ENCODE data around the gene SSR2.
A peak's percentile ranks its signal among the peaks of the same experiment; 100 is the strongest.
"Not testable (repeated sequence)": the region's sequence is repeated elsewhere in the genome, so short reads cannot be mapped to it uniquely, and the experiment has no call there.

The SSR2 gene

GRCh38 chr1:156002188-156002911 is 18.4 kb downstream of the SSR2 start:
- DNase-seq, result no peak
- intact Hi-C loops (cut with DNase I), result no loop called here

GRCh38 chr1:156001662-156002171 is 19.0 kb downstream of the SSR2 start:
- intact Hi-C loops (cut with DNase I), result no loop called here
- no peak for DNase-seq

- no peak for DNase-seq
- intact Hi-C loops (cut with DNase I), result no loop called here
Observed at GRCh38 chr1:156001021-156001661, 19.6 kb downstream of the SSR2 start.

- intact Hi-C loops (cut with DNase I), result no loop called here
- no peak for DNase-seq
Observed at GRCh38 chr1:155999964-156000363, 20.8 kb downstream of the SSR2 start.

- intact Hi-C loops (cut with DNase I), result no loop called here
- no peak for DNase-seq
Observed at GRCh38 chr1:155996166-155996565, 24.6 kb downstream of the SSR2 start.

GRCh38 chr1:155993595-155993994 is 27.2 kb downstream of the SSR2 start:
- intact Hi-C loops (cut with DNase I), result no loop called here
- DNase-seq, result no peak

GRCh38 chr1:155990005-155990739 is 30.6 kb downstream of the SSR2 start:
- intact Hi-C loops (cut with DNase I), result no loop called here

GRCh38 chr1:155989242-155990004 is 31.3 kb downstream of the SSR2 start:
- intact Hi-C loops (cut with DNase I), result loop anchor here (2.0 to 10.0 kb wide), 2 partner anchors 55 to 65 kb away; partner anchors contain the start of genes KHDC4, LAMTOR2 and UBQLN4
- peak; percentile 70 to 93 (median 85) for DNase-seq

More at GRCh38 chr1:155990005-155990739, 30.6 kb downstream of the SSR2 start:
- DNase-seq, result peak in 5 of 42 donors; percentile 19 to 56 (median 35)

- intact Hi-C loops (cut with DNase I), result loop anchor here (10.0 kb wide), 1 partner anchor 70 kb away; the partner anchor contains the start of genes LAMTOR2 and UBQLN4
- not testable (repeated sequence) for DNase-seq
Observed at GRCh38 chr1:155984903-155985645, 35.7 kb downstream of the SSR2 start.

- peak in 4 of 42 donors; percentile 28 to 67 (median 51) for DNase-seq
- intact Hi-C loops (cut with DNase I), result loop anchor here (10.0 kb wide), 1 partner anchor 70 kb away; the partner anchor contains the start of genes LAMTOR2 and UBQLN4
Observed at GRCh38 chr1:155984341-155984740, 36.4 kb downstream of the SSR2 start.

- intact Hi-C loops (cut with DNase I), result loop anchor here (10.0 kb wide), 1 partner anchor 71 kb away; the partner anchor contains the start of genes LAMTOR2 and UBQLN4
Observed at GRCh38 chr1:155983191-155984024, 37.3 kb downstream of the SSR2 start.

GRCh38 chr1:155982106-155982505 is 38.6 kb downstream of the SSR2 start:
- DNase-seq, result no peak
- intact Hi-C loops (cut with DNase I), result loop anchor here (10.0 kb wide), 1 partner anchor 73 kb away; the partner anchor contains the start of genes LAMTOR2 and UBQLN4

More at GRCh38 chr1:155983191-155984024, 37.3 kb downstream of the SSR2 start:
- DNase-seq, result peak in 2 of 42 donors; percentile 31 to 51

GRCh38 chr1:155981266-155982088 is 39.3 kb downstream of the SSR2 start:
- no peak for DNase-seq

GRCh38 chr1:155979597-155980343 is 41.0 kb downstream of the SSR2 start:
- intact Hi-C loops (cut with DNase I), result loop anchor here (10.0 kb wide), 1 partner anchor 75 kb away; the partner anchor contains the start of genes LAMTOR2 and UBQLN4
- no peak for DNase-seq

More at GRCh38 chr1:155981266-155982088, 39.3 kb downstream of the SSR2 start:
- intact Hi-C loops (cut with DNase I), result loop anchor here (10.0 kb wide), 1 partner anchor 73 kb away; the partner anchor contains the start of genes LAMTOR2 and UBQLN4

GRCh38 chr1:155978973-155979429 is 41.8 kb downstream of the SSR2 start:
- DNase-seq, result peak in 1 of 42 donors; percentile 44
- intact Hi-C loops (cut with DNase I), result no loop called here

Measured in head of caudate nucleus (tissue), 42 donors.